Stimulated activated CD8-positive, alpha-beta memory T cell treated with anti-CD3 and anti-CD28 coated beads, Interleukin-12 subunit alpha, Interleukin-12 subunit beta, amount 100 ng/mL, for 24 hours (primary cell): ENCODE measurements around the gene ASAP2.

Source experiments
- DNase-seq: peaks from one replicate; pipeline ENCODE4 v3.0.0-alpha.2; 2020; ENCODE audit errors: extremely low read depth

The ASAP2 gene

DNA sequence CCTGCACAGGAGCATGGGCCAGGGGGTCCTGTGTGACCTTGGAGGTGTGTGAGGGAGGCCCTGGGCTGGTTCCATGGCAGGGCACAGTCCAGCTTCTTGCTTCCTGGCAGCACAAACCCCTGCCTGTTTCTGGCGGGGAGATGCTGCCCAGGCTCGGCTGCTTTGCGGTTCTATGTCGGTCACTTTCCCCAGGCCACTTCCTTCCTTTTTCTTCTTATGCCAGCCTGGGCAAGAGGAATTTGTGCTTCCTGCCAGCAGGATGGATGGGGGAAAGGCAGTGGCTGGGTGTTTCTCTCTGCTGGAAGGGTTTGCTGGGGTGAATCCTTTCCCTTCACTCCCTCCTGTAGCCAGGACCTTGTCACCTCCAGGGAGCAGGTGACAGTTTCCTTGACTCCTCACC lies 24.3 kb downstream of the ASAP2 start:
- DNase-seq: no peak

DNA sequence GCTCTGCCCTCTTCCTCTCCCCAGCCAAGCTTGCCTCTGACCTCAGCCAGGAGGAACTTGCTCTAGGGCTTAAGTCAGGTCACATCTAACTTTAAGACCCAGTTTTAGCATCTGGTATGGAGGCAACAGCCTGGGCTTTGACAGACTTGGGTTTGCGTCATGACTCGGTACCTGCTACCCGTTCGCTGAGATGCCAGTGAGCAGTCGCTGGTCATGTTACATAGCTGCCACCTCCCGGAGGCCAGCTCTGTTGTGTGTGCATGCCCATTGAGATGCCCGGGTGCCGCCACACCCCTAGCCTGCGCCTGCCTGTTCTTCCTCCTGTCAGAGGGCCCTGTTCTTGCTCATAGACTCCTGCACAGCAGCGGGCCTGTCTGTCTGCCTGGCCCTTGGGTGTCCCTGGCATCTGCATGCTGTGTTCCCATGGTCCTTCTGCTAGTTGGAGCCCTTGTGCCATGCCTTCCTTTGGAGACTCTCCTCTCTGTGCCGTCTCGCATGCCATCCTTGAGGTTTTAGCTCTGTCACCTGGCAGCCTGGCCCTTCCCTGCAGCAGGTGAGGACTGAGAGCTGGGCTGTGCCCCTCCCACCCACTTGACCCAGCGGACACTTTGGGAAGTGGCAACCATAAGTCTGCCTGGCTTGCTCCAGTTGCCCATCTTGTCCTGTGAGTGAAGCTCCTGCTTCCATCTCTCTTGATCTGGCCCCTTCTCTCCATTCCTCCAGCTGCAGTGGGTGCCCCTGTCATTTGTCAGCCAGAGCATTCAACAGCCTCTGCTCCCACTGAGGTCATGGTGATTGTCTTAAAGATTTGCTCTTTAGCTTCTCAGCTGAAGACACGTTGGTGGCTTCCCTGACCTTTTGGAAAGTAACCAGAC lies 24.9 kb downstream of the ASAP2 start:
- no peak for DNase-seq

DNA sequence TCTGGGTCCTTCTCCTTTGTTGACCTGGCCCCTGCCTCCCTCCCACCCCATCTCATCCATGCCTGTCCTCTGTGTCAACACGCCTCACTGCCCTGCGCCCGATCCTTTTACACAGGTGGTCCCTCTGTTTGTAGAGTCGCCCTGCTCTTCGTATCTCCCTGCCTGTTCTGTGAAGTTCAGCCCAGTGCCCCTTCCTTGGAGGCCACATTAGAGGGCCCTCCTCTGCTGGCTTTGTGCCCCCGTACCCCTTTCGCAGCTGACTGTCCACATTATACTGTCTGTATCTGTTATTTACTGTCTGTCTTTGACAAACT lies 25.5 kb downstream of the ASAP2 start:
- DNase-seq: no peak

DNA sequence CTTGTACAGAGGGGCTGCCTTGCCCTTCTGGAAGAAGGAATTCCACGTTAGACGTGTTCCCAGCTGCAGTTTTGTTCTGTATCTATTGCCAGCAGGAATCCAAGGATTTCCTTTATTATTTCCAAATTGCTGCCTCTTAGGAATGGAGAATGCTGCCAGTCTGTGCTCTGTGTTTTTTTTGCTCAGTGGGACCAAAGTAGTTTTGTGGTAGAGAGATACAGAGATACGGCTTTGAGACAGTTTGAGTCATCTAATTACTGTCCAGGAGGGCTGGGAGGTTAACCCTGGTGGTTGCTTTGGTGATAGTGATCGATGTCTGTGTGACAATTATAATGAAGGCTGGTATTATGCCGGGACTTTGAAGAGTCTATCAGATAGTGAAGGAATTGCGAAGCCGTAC lies 26.3 kb downstream of the ASAP2 start:
- no peak for DNase-seq

DNA sequence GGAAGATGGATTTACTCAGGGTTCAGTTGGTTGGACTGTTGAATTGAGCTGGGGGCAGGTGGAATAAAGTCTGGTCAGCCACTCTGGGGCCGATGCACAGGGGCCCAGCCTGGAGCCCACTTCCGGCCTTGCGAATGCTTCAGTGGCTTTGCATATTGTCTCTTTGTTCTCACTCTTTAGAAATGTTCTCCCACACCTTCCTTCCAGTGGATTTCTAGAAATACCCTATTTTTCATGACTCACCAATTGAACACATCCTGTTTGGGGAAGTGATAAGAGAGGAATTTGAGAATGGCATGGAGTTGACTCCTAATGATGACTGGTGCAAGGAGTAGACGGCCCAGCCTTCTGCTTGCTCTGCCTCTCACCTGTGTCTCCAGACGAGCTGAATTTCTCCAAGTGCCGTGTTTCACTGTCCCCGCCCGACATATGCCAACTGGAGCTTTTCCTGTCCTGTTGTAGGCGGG lies 28.1 kb downstream of the ASAP2 start:
- DNase-seq: no peak

DNA sequence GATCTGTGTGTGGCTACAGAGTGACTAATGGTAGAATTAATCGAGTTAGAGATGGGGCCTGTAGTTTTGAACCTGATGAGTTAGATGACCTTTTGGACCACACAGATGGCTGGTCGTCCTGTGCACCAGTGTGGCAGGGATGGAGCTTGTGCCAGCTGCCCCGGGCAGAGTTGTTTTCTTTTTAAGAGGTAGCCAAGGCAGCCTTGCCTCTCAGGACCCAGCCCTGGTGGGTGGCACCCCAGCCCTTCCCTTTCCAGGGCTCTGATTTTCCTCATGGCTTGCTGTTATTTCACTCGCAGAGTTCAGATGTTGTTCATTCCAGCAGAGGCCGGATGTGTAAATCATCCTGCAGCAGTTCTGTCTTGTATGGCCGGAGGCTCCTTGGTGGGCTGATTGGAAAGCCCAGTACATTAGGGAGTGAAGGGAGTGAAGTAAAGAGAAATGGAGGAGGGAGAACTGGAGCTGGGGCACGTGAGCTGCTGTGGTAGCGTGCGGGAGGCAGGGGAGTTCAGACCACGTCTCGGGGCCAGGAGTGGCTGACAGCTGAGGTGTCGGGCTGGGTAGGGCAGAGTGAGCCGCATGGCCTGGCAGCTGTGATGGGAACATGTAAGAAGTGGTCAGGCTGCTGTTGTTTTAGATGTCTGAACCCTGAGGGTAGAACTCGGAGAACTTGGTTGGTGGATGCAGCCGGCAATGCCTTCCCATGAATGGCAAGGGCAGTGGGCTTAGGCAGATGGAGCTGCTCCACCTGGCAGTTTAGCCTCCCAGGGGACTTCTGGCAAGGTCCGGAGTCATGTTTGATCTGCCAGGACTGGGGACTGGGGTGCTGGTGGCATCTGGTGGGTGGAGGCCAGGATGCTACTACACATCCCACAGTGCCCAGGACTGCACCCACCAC lies 28.8 kb downstream of the ASAP2 start:
- no peak for DNase-seq

DNA sequence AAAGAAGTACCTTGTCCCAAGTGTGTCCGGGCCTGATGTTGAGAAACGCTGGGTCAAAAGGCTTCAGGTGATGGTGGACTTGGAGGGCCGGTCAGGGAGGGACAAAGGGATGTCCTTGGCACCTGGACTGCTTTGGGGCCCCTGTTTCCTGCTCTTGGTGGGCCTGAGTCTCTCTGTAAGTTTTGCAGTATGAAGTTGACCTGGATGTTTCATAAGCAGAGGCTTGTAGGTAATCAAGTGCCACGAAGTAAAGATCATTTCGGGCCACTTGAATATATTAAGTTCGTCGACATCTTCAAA lies 29.4 kb downstream of the ASAP2 start:
- no peak for DNase-seq

DNA sequence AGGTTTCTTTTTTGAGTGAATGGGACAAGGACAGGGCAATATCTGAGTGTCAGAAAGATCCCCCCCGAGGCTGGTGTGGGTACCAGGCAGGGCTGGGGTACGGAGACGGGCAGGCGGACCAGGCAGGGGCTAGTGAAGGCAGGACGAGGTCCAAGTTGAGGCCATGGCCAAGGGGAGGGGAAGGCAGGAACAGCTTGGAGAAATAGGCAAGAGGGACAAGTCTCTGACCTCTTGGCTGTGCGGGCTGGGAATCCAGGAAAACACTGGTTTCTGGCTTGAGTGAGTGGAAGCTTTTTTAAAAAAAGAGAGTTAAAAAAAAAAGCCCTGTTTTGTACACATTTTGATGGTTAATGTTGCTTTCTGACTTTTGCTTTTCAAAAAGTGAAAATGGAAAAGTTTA lies 30.3 kb downstream of the ASAP2 start:
- DNase-seq: no peak

DNA sequence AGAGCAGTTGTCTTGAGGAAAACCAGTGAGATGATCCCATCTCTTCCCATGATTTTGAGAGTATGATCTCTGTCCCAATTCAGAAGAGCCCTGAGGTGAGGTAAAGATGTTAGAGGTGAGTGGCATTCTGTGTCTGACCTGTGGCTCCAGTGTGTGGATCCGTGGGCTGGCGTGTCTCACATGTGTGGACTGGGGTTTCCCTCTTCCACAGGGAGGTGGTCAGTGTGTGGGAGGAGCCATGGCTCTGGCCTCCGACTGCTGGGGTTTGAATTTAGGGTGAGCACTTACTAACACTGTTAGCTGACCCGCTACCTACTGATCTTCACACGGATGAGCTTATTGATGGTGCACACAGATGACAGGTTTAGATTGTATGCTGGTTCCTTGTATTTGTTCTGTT lies 31.2 kb downstream of the ASAP2 start:
- no peak for DNase-seq

DNA sequence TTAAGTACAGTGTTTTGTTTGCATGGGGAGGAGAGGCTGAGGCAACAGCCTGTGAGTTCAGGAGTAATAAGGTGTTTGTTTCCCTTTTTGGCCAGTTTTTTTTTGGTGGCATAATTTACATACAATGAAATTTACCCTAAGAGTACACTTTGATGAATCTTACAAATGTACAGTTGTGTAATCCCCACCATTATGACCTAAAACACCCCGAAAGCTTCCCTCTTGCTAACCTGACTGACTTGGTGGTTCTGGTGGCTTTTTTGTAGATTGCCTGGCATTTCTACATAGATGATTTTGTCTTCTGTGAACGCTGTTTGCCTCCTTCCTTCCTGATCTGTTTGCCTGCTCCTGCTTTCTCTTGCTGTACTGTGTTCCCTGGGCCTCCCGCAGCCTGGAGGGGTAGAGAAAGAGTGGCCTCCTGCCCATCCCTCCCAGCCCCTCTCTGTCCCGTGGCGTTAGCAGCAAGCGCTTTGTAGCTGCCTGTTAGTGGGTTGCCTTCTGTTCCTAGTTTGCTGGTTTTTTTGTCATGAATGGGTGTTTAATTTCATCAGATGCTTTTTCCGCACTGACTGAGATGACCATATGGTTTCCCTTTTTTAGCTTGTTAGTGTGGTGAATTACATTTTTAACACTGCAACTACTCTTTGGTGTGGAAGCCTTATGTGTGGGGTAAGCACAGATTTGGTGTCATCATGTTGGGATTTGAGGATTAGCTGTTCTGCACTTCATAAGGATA lies 32.1 kb downstream of the ASAP2 start:
- no peak for DNase-seq

DNA sequence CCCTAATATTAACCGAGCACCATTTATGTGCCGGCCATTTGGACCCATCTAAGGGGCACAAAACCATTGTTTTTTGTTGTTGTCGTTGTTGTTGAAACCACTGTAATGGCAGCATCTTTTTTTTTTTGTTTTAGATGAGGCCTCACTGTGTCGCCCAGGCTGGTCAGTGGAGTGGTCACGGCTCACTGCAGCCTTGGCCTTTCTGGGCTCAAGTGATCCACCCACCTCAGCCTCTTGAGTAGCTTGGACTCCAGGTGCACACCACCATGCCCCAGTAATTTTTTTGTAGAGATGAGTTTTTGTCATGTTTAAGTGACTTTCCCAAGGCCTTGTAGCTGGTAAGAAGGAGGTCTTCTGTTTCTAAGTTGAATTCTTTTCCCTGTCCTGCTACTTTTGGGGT lies 33.0 kb downstream of the ASAP2 start:
- no peak for DNase-seq

DNA sequence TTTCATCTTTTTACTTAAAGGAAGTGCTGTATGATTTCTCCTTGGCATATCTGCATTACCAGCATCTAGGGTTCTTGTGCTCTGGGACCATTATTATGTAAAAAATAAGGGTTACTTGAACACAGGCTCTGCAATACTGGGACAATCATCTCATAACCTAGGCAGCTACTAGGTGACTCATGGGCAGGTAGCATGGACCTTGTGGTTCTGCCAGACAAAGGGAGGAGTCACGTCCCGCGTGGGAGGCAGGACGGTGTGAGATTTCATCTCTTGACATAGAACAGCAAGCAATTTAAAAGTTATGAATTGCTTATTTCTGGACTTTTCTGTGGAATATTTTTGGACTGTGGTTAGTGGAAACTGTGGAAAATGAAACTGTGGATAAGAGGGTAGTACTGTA lies 34.1 kb downstream of the ASAP2 start:
- DNase-seq: no peak

DNA sequence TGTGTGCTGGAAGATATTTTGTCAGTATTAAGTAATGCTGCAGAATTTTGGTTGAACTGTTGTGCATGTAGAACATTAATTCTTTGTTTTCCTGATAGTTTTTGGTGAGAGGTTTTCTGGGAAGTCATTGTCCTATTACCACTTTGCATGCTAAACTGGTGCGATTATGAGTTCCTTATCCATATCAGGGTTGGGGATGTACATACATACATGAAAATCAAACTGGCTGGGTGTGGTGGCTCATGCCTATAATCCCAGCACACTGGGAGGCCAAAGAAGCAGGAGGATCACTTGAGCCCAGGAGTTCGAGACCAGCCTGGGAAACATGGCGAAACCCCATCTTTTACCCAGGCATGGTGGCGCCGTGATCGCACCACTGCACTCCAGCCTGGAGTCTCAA lies 34.6 kb downstream of the ASAP2 start:
- no peak for DNase-seq

DNA sequence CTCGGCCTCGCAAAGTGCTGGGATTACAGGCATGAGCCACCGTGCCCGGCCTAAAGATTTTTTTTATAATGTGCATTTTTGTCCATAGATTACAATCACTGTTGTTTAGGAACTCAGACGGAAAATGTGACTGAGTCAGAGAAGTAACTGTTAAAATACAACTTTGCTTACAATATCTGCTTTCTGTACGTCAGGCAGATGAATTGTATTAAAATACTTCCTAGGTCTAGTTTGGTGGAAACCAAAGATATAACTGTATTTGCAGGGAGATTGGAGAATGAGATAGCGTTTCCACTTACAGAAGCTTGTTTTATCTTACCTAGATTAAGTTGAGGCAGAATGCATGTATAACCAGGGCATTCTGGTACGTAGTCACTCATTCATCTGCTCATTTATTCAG lies 36.7 kb downstream of the ASAP2 start:
- no peak for DNase-seq

DNA sequence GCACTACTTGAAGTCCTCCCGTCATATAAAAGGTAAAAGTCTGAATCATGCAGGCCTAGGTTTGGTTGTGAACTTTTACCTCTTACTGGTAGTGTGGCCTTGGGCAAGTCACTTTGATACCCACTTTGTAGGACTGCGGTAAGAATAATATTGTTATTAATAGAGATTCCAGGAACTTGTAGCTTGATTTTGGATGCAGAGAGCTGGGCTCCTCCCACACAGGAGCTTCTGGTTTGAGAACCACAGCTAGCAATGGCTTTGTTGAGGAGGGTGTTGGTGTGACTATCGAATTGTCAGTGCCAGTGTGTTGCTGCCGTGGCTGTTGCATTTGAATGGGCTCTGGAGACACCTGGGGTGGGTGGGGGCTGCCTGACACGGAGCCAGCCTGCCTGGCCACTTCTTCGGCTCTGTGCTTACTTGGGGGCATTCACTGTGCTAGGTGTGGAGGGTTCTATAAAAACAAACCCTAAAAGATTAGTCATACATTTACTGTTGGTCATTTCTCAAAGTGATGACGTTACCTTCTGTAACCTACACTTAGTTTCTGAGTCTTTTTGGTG lies 38.5 kb downstream of the ASAP2 start:
- no peak for DNase-seq

DNA sequence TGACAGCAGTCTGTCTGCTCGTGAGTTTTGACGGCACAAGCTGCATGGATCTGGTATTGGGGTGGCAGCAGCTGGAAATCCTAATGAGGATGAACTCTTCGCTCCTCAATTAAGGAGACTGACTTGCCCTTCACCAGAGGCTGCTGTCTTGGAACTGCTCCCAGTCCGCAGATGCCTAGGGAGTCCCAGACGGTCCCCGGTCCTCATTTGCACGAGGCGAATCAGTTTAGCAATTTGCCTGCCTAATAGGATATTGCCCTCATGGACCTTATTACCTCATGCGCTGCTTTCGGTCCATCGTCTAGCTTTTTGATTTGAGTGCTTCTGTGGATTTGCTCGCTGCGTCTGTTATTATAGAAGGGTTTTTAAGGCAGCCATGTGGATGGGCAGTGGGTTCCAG lies 40.6 kb downstream of the ASAP2 start:
- DNase-seq: no peak

DNA sequence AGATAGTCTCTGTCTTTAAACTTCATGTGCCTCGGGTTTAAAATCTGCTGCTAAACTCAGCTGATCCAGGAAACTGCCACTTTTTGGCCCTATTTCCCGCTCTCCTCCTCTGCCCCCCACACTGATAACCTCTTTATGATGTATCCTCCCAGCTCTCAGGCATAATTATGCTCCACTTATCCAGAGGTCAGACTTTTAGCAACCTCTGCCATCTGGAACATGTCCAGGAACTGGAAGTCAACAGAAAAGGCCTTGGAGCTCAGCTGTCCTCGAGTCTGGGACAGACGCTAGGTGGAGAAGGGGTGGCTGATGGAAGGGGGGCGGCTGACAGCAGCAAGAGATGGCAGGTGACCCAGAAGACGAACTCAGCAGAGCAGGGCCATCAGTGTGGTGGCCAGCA lies 41.2 kb downstream of the ASAP2 start:
- no peak for DNase-seq

DNA sequence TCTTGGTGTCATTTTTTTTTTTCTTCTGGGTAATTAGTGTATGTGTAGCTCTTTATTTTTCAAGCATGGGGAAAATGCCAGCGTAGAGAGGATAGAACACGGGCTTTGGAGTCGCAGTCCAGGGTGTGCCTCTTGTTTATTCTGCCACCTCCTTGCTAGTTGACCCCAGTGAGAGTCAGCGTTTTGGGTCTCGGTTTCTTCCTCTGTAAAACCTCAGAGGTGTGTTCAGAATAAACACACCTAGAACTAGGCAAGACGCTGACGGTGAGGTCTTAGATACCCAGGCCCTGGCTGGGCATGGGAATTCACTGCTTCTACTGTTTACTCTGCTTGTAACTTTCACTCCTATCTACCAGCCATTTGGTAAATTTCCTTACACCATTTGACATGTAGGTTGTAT lies 41.8 kb downstream of the ASAP2 start:
- no peak for DNase-seq

DNA sequence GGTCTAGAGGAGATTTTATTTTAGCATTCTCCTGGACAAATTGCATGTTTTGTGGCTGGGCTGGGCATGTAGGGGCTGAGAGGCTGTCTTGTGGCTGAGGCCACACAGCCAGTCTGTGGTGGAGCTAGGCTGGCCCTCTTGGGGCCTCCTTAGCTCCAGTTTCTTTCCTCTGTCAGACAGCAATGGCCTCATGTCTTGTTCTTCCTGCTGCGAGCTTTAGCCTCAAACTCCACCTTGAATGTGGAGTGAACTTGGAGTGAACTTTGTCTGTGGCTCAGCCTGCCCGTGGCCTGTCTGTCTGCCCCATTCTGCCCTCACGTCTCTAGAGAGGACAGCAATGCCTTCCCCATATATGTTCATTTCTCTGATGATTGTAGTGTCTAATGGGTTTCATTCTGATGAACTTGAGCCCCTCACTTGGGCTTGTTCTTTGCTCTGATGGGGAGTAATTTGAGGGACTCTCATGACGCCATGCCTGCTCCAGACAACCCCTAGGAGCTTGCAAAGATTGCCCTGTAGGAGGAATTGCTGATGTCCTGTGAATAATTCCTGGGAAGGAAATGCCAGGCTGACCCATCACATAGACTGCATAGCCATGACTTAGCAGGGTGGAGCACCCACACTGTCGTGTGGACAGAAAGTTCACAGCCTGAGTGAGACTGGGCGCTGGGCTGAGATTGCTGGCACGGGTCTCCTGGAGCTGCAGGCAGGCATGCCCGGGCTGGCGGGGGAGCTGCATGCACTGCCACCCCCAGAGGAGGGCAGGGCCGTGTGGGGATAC lies 42.6 kb downstream of the ASAP2 start:
- DNase-seq: no peak

DNA sequence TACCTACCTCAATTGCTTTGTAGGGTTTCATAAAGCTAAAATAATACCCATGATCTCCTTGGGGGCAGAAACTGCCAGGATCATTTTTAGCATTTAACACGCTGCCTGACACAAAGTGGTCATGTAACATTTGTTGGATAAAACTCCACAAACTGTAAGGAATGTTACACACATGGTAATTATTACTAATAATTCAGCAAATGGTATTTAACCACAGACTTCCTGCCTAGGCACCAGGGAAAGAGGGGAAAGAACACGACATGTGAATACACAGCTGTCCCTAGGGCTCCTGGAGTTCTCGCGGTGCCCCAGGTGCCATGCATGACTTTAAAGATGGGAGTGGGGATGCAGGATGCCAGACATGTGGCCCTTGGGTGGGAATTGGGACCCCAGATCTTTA lies 43.5 kb downstream of the ASAP2 start:
- no peak for DNase-seq

DNA sequence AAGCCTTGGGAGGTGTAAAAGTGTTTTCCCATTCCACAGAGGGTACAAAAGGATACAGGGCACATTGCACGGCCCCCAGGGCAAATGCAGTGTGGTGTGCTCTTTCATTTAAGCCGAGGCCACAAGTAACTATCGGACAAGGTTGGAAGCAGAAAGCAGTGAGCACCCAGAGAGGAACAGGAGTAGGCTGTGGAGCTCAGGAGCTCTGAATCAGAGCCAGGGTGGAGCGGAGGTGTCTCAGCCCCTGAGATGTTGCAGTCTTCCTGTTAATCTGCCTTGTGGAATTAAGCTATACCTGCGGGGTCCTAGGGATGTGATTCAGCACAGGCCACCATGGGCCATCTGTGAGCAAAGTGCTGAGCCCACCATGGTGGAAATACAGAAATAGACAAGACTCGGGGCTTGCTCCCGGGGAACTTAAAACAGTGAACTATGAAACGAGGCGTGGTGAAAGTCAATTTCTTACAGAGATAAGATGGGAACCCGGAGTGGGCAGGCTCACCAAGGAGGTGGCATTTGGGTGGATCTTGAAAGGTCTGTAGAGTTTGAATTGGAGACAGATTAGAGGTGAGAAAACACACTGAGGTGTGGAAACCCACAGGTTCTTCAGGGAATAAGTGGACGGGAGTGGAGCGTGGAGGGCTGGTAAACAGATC lies 44.0 kb downstream of the ASAP2 start:
- DNase-seq: no peak
